A549 (cell line): ENCODE results near the gene BTAF1. TPM values are rescaled to one million over a fixed set of nuclear protein-coding genes. Genes with fewer than 3 reads are reported as not detected.
A peak's percentile ranks its signal among the peaks of the same experiment; 100 is the strongest.

ENCODE experiments used
- ATAC-seq, 2 experiments: fragments of 200-7000 bp in 1 of 2; fragments of >200 bp in 1 of 2; cut with Nextera tagmentation in 1 of 2; cut with Tn5 transposase in 1 of 2; 3 replicates each; pipeline versions ENCODE4 v1.8.0 to v1.9.1; 2018 to 2020; ENCODE audit warnings: mild to moderate bottlenecking in 1 of 2, moderate library complexity in 1 of 2
- CTCF ChIA-PET: fragments of 300-600 bp; sonication (Branson Sonifier 250); formaldehyde crosslinking; extraction: SDS; loops from one replicate; lab custom pipeline; 2021; ENCODE audit warnings: antibody characterized with exemption, inconsistent platforms; lab: Yijun Ruan, JAX
- POLR2A ChIA-PET: fragments of 350-600 bp; formaldehyde crosslinking; extraction: SDS; loops from one replicate; lab custom pipeline; 2021; ENCODE audit warnings: antibody characterized with exemption, inconsistent platforms; lab: Yijun Ruan, JAX
- DNase-seq, 2 experiments: peaks; one replicate each; pipeline versions ENCODE4 v3.0.0 to v3.0.0-alpha.2; 2011 to 2016; ENCODE audit warnings: low read depth in 1 of 2, low spot score in 1 of 2
- FAIRE-seq: peaks from 2 replicates; lab custom pipeline; 2011; peaks lifted over from hg19 to GRCh38; lab: Jason Lieb, UNC
- H3K27ac ChIP-seq, 2 experiments: fragments of >200 bp; sonication (Bioruptor Twin); formaldehyde crosslinking; 3 replicates each; pipeline ENCODE4 v1.5.1; 2016 to 2017
- H3K4me1 ChIP-seq: fragments of >200 bp; sonication (Bioruptor Twin); formaldehyde crosslinking; 3 replicates; pipeline ENCODE4 v1.6.1; 2016
- H3K4me2 ChIP-seq: fragments of >200 bp; sonication (Bioruptor Twin); formaldehyde crosslinking; 3 replicates; pipeline ENCODE4 v1.6.1; 2016
- H3K4me3 ChIP-seq: fragments of >200 bp; sonication (Bioruptor Twin); formaldehyde crosslinking; 3 replicates; pipeline ENCODE4 v1.5.1; 2016
- H3K9me3 ChIP-seq: fragments of >200 bp; sonication (Bioruptor Twin); formaldehyde crosslinking; 3 replicates; pipeline ENCODE4 v1.6.1; 2016
- BCL3 ChIP-seq: fragments of >200 bp; sonication (Bioruptor Twin); formaldehyde crosslinking; IDR thresholded peaks from 3 replicates; pipeline ENCODE4 v1.6.1; 2016
- BHLHE40 ChIP-seq: IDR thresholded peaks from 2 replicates; pipeline ENCODE4 v1.6.1; 2012; ENCODE audit warnings: low read depth, low read length, inconsistent platforms
- CBX8 ChIP-seq: fragments of 200-600 bp; sonication (generic); IDR thresholded peaks from 2 replicates; pipeline ENCODE4 v1.6.1; 2016
- CEBPB ChIP-seq, 2 experiments: fragments of >200 bp in 1 of 2; sonication (Bioruptor Twin) in 1 of 2; formaldehyde crosslinking in 1 of 2; IDR thresholded peaks; 2 replicates each; pipeline ENCODE4 v1.6.1; 2012 to 2016
- CTCF ChIP-seq: fragments of >200 bp; sonication (Bioruptor Twin); formaldehyde crosslinking; IDR thresholded peaks from 3 replicates; pipeline ENCODE4 v1.5.1; 2016
- EHF ChIP-seq: fragments of 250-450 bp; sonication (Bioruptor Pico); IDR thresholded peaks from 2 replicates; pipeline ENCODE4 v1.5.0; 2020; ENCODE audit warnings: mild to moderate bottlenecking
- EP300 ChIP-seq, 2 experiments: fragments of >200 bp; sonication (Bioruptor Twin); formaldehyde crosslinking; IDR thresholded peaks; 2 replicates in 1 of 2; 3 replicates in 1 of 2; pipeline ENCODE4 v1.6.1; 2016 to 2017
- FOXS1 ChIP-seq: fragments of 250-450 bp; sonication (Bioruptor Pico); IDR thresholded peaks from 2 replicates; pipeline ENCODE4 v1.5.0; 2020; ENCODE audit warnings: mild to moderate bottlenecking, moderate library complexity
- HDAC2 ChIP-seq: fragments of 200-600 bp; sonication (generic); IDR thresholded peaks from 2 replicates; pipeline ENCODE4 v1.6.1; 2016
- JUNB ChIP-seq: fragments of >200 bp; sonication (Bioruptor Twin); formaldehyde crosslinking; IDR thresholded peaks from 2 replicates; pipeline ENCODE4 v1.6.1; 2016
- KDM5A ChIP-seq: fragments of 200-600 bp; sonication (generic); IDR thresholded peaks from 2 replicates; pipeline ENCODE4 v1.6.1; 2016; ENCODE audit warnings: antibody characterized with exemption, mild to moderate bottlenecking
- MAFK ChIP-seq: fragments of 450-650 bp; IDR thresholded peaks from 2 replicates; pipeline ENCODE4 v1.6.1; 2014; ENCODE audit not compliant: partially characterized antibody
- PHF8 ChIP-seq: fragments of 200-600 bp; sonication (generic); IDR thresholded peaks from 2 replicates; pipeline ENCODE4 v1.6.1; 2016; ENCODE audit warnings: low read depth, mild to moderate bottlenecking, antibody characterized with exemption, moderate library complexity, borderline replicate concordance
- RAD21 ChIP-seq, 2 experiments: fragments of >200 bp in 1 of 2; sonication (Bioruptor Twin) in 1 of 2; formaldehyde crosslinking in 1 of 2; IDR thresholded peaks in 1 of 2; conservative IDR thresholded peaks in 1 of 2; 2 replicates in 1 of 2; 3 replicates in 1 of 2; pipeline ENCODE4 v1.6.1; 2012 to 2018; ENCODE audit warnings: inconsistent platforms in 1 of 2
- RFX5 ChIP-seq: fragments of 450-650 bp; IDR thresholded peaks from 2 replicates; pipeline ENCODE4 v1.7.1; 2014; ENCODE audit warnings: antibody characterized with exemption, mild to moderate bottlenecking, moderate library complexity
- RNF2 ChIP-seq: fragments of 200-600 bp; sonication (generic); IDR thresholded peaks from 2 replicates; pipeline ENCODE4 v1.6.1; 2016; ENCODE audit warnings: low read depth, mild to moderate bottlenecking, antibody characterized with exemption, moderate library complexity, borderline replicate concordance
- SREBF2 ChIP-seq: fragments of 450-650 bp; IDR thresholded peaks from 2 replicates; pipeline ENCODE4 v1.6.1; 2014; ENCODE audit warnings: mild to moderate bottlenecking, moderate library complexity
- USF2 ChIP-seq: fragments of 450-650 bp; IDR thresholded peaks from 2 replicates; pipeline ENCODE4 v1.6.1; 2014; ENCODE audit warnings: antibody characterized with exemption
- WGBS: methylation state at CpG from one replicate; pipeline ENCODE4 v1.1.6; 2017; ENCODE audit errors: missing lambda C conversion rate; 5-methylcytosine and 5-hydroxymethylcytosine counted together
- polyA plus RNA-seq, 4 experiments: library from polyadenylated mRNA; depleted of rRNA in 3 of 4; stranded (reverse); fragments of >200 nt; fragmentation: RNase III in 1 of 4; extraction: RNeasy Plus Mini Kit Qiagen cat#74134 plus additional on column Dnase treatment in 1 of 4; gene quantifications; 2 replicates in 3 of 4; 3 replicates in 1 of 4; pipeline ENCODE4 v1.2.3, GENCODE V29; 2011 to 2017

The BTAF1 gene
- polyA plus RNA-seq, 2 of the 4 experiments (the other 2 are of a cell fraction), result 16.7 to 54.7 TPM

- DNase-seq (no peak), ATAC-seq (no peak), FAIRE-seq (no peak)
- WGBS, result 38% methylated on average over 1 of the region's 1 CpG
- TF ChIP-seq CTCF (no peak), SREBF2 (no peak), CEBPB (IDR thresholded peaks at IDR 0.05) (no peak), KDM5A (no peak), HDAC2 (no peak), USF2 (no peak), MAFK (no peak), EP300 (IDR thresholded peaks at IDR 0.05) (no peak), CBX8 (no peak), BHLHE40 (no peak)
- Histone ChIP-seq H3K4me3 (no peak overlapping the region), H3K27ac (no peak overlapping the region), H3K9me3 (no peaks in the 10 kb centered on the region), H3K4me2 (no peak overlapping the region), H3K4me1 (no peaks in the 10 kb centered on the region)
- POLR2A ChIA-PET, result no interaction called here
- CTCF ChIA-PET, result interaction anchor here (1.6 kb wide), 1 partner anchor 9 kb away, joined by 4 read pairs; no protein-coding TSS in a partner anchor
Measured at GRCh38 chr10:92068900-92069299, 145.3 kb downstream of the BTAF1 start.

GRCh38 chr10:92074126-92074887, 150.7 kb downstream of the BTAF1 start:
- ATAC-seq (peak; percentile 24 to 54; a peak in 3 of 6 replicates), FAIRE-seq (no peak), DNase-seq (peak in 1 of 2 experiments; percentile 13)
- ChIA-PET POLR2A (no interaction called here), CTCF (interaction anchor here (1.1 to 4.2 kb wide), 8 partner anchors 8 to 360 kb away, joined by 3 to 18 read pairs (median 4); no protein-coding TSS in a partner anchor)
- H3K9me3 ChIP-seq, result no peaks in the 10 kb centered on the region
- H3K4me3 ChIP-seq, result no peak overlapping the region
- no peaks in the 10 kb centered on the region for H3K4me1 ChIP-seq
- TF ChIP-seq CTCF (0 out of 3 replicates have a peak, but pooled peaks have one; percentile 26), EHF (CRISPR knock-in tag) (no peak), RAD21 (conservative IDR thresholded peaks at IDR 0.05 in 1 of 2, IDR thresholded peaks at IDR 0.05 in 1 of 2) (peak; percentile 25 to 47; a peak in 2 of 5 replicates), RFX5 (no peak)
- 81% methylated on average over 6 of the region's 6 CpGs for whole genome bisulfite sequencing
- H3K27ac ChIP-seq, result no peak overlapping the region
- no peak overlapping the region for H3K4me2 ChIP-seq

- CTCF ChIA-PET, result interaction anchor here (0.7 to 4.2 kb wide), 2 partner anchors 9 to 12 kb away, joined by 3 to 18 read pairs; no protein-coding TSS in a partner anchor
- Histone ChIP-seq H3K4me3 (no peak overlapping the region), H3K4me2 (no peak overlapping the region), H3K27ac (no peak overlapping the region), H3K9me3 (no peaks in the 10 kb centered on the region), H3K4me1 (no peaks in the 10 kb centered on the region)
- no peak for ATAC-seq
- no peak for FAIRE-seq
- no peak for DNase-seq
- POLR2A ChIA-PET, result no interaction called here
- no peak for TF ChIP-seq PHF8
- TF ChIP-seq JUNB, result no peak
- TF ChIP-seq EHF (CRISPR knock-in tag), result no peak
- no peak for TF ChIP-seq FOXS1 (CRISPR knock-in tag)
- TF ChIP-seq BHLHE40, result no peak
- no peak for TF ChIP-seq MAFK
- no peak for TF ChIP-seq RNF2
- no peak for TF ChIP-seq BCL3
- no peak for TF ChIP-seq SREBF2
- no peak for TF ChIP-seq RFX5
Measured at GRCh38 chr10:92075829-92076228, 152.3 kb downstream of the BTAF1 start.
